ENCODE results near the gene GNLY.

- TF ChIP-seq POLR2A (IDR thresholded peaks at IDR 0.05) (no peak), CTCF (IDR thresholded peaks at IDR 0.05) (no peak)
These were observed 33.6 kb downstream of the GNLY start for GRCh38 chr2:85727798-85728197.
